Coronary artery (tissue), 2 donors: ENCODE results near the gene PIP4K2A.

ENCODE experiments used
- DNase-seq: peaks from one replicate; pipeline ENCODE4 v3.0.0-alpha.2; 2017; ENCODE audit warnings: low spot score
- H3K27ac ChIP-seq, 2 donors: fragments of 200-600 bp; sonication (generic); one replicate each; pipeline ENCODE4 v1.5.1; 2016 to 2019
- H3K4me3 ChIP-seq: fragments of 200-600 bp; sonication (generic); 2 replicates; pipeline ENCODE4 v1.5.1; 2016; ENCODE audit warnings: mild to moderate bottlenecking, moderate library complexity
- CTCF ChIP-seq: fragments of 200-600 bp; sonication (generic); IDR thresholded peaks from one replicate; pipeline ENCODE4 v1.5.1; 2019; ENCODE audit warnings: antibody characterized with exemption

PIP4K2A gene

GRCh38 chr10:22670788-22671187, 43.6 kb downstream of the PIP4K2A start:
- no peak for TF ChIP-seq CTCF
- no peak overlapping the region for H3K27ac ChIP-seq
- H3K4me3 ChIP-seq: no peak overlapping the region
- DNase-seq: no peak

DNA sequence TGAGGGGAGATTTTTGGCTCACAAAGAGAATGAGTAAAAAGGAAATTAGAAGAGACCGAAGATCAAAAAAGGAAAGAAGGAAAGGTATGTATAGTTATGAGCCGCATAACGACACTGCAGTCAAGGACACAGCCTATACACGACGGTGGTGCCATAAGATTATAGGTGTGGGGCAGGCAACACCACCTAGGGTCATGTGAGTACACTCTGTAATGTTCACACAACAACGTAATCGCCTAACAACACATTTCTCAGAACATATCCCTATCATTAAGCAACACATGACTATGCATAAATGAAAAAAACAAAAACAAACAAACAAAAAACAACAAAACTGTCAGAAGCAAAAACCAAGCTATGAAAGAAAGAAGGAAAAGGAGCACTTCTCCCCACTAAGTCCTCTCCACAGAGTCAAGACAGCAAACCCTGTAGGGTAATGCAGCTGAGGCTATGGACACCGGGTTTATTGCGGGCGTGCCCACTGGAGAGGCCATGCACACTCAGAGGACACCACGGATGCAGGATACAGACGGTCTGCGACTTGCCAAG, 45.1 kb downstream of the PIP4K2A start:
- no peak overlapping the region for H3K27ac ChIP-seq
- no peak for DNase-seq
- TF ChIP-seq CTCF: no peak
- H3K4me3 ChIP-seq: no peak overlapping the region

DNA sequence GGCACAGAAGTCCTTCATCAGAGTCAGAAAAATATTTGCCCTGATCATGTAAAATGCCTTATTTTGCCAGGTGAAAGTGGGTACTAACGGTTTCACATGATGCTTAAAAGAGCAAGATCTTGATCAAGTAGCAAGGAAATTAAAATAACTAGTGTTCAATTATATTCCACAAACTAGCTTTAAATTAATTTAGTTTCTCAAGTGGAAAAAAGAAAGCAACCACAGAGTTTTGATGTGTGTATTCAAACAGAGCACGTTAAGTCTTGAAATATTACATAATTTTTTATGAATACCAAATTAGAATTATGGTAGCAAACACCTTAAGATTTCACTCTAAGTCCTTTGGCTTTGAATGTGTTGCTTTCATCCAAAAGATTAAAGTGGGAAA, 47.3 kb downstream of the PIP4K2A start:
- no peak for TF ChIP-seq CTCF
- Histone ChIP-seq H3K27ac (no peak overlapping the region), H3K4me3 (no peak overlapping the region)
- no peak for DNase-seq

DNA sequence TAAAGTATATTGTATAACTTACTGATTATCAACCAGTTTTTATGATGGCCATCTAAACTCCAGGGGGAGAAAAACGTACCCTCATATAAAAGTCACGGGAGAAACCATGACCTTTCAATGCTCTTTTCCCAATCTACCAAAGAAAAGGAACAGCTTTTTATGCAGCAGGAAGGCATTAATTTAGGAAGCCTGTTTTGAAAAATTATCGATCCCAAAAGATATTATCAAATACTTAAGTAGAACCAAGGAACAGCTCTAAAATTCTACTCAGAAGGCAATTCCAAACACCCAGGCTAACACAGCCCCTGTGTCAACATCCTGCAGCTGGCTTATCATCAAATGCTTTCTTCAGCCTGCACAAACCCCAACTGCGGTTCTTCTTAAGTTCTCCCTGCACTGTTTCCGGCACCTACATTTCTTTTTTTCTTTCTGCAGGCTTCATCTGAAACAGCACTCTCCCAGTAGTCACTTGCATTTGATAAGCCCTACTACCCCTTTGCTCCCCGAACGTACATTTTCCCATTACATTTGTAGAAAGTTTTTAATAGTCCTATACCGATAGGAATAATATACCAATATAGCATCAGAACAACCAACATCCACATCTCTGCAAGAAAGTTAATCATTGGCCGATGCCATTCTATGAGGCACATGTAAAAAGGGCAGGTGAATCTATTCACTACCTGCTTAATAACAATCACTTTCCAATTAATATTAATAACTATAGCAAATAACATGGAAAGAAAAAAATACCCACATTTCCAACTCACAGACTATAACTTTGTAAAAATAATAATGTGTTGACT, 47.9 kb downstream of the PIP4K2A start:
- no peak overlapping the region for H3K27ac ChIP-seq
- DNase-seq: no peak
- H3K4me3 ChIP-seq: no peak overlapping the region
- TF ChIP-seq CTCF: no peak

GRCh38 chr10:22665329-22665728, 49.0 kb downstream of the PIP4K2A start:
- Histone ChIP-seq H3K27ac (no peak overlapping the region), H3K4me3 (no peak overlapping the region)
- no peak for DNase-seq
- no peak for TF ChIP-seq CTCF

- Histone ChIP-seq H3K27ac (no peak overlapping the region), H3K4me3 (no peak overlapping the region)
- no peak for DNase-seq
Measured at GRCh38 chr10:22662733-22663330, 51.5 kb downstream of the PIP4K2A start.

More at GRCh38 chr10:22662733-22663330, 51.5 kb downstream of the PIP4K2A start:
- TF ChIP-seq CTCF: no peak
